ENCODE data around the gene ATP2B2.

ATP2B2 gene

DNA sequence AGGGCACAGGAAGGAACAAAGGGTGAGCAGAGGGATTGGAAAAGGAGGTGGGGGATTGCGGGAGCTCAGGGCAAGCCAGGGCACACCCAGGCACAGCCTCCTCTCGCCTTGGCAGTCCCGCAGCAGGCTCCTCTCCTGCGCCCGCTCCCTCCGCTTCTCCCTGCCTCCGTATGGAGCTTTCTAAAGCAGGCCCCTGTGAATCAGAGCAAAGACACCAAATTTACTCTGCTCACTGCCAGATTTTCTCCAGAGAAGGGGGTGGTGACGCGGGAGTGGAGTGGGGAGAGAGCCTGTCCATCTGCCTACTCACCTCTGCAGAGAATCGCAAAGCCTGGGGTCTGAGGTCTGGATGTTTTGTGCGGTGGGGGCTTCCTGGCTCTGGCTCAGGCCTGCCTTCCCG is 20.0 kb downstream of the ATP2B2 start:
- H3K9ac ChIP-seq (ENCODE audit: low read depth, low read length) = no peak overlapping the region
- H3K36me3 ChIP-seq (ENCODE audit: control insufficient read depth, insufficient read depth, low read length) = no peaks in the 10 kb centered on the region
- no peaks in the 10 kb centered on the region for H3K27me3 ChIP-seq (ENCODE audit: control insufficient read depth, insufficient read depth, low read length)
- no peaks in the 10 kb centered on the region for H3K9me3 ChIP-seq (ENCODE audit: control insufficient read depth, insufficient read depth, low read length)
- no peaks in the 10 kb centered on the region for H3K4me1 ChIP-seq (ENCODE audit: control insufficient read depth, insufficient read depth, low read length)
- no peak overlapping the region for H3K4me3 ChIP-seq (ENCODE audit: low read depth, low read length)

DNA sequence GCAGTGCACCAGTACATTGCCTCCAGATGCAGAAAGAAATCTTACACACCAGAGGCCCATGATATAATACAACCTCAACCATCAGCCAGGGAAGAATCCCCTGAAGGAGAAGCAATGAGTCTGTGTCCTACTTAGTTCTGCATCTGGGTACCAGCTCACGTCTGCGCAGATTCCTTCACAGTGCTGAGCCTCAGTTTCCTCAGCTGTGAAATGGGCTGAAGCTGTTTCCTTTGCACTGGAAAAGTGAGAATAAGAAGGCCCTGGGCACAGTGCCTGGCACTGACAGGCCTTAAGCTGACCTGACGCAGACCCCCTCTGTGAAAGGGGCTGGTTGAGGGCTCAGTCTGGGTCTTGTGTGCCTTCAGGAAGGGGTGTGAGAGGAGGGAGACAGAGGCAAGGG is 20.7 kb downstream of the ATP2B2 start:
- no peak overlapping the region for H3K9ac ChIP-seq (ENCODE audit: low read depth, low read length)
- no peaks in the 10 kb centered on the region for H3K4me1 ChIP-seq (ENCODE audit: control insufficient read depth, insufficient read depth, low read length)
- no peaks in the 10 kb centered on the region for H3K9me3 ChIP-seq (ENCODE audit: control insufficient read depth, insufficient read depth, low read length)
- no peak overlapping the region for H3K4me3 ChIP-seq (ENCODE audit: low read depth, low read length)
- no peaks in the 10 kb centered on the region for H3K36me3 ChIP-seq (ENCODE audit: control insufficient read depth, insufficient read depth, low read length)
- no peaks in the 10 kb centered on the region for H3K27me3 ChIP-seq (ENCODE audit: control insufficient read depth, insufficient read depth, low read length)

DNA sequence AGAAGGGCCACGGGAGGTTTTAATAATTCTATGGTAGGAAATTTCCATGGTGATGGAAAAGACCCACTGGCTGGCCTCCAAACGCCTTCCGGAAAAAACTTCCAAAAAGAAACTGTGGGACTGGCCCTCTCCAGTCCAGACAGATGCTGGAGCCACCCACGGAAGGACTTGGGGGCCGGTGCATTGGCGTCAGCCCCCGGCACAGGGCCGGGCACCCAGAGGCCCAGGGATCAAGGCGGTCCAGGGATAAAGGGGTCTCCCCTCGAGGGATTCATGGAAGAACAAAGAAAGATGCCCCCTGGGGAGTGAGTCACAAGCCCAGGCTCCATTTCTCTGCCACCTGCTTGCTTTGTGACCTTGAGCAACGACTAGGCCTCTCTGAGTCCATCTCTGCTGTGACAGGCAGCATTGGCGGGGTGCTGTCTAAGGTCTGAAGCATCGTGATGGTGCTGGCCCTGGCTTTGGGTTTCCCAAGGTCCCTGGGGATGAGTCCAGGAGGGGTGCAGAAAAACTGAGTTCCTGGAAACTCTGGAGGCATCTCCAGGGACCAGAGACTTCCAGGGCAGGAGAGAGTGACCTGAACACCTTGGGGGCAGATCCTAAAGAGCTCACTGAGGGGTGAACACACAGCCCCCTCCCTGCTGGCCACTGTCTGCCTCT is 21.6 kb downstream of the ATP2B2 start:
- Histone ChIP-seq H3K9me3 (ENCODE audit: control insufficient read depth, insufficient read depth, low read length) (no peaks in the 10 kb centered on the region), H3K27me3 (ENCODE audit: control insufficient read depth, insufficient read depth, low read length) (no peaks in the 10 kb centered on the region), H3K36me3 (ENCODE audit: control insufficient read depth, insufficient read depth, low read length) (no peaks in the 10 kb centered on the region), H3K9ac (ENCODE audit: low read depth, low read length) (no peak overlapping the region), H3K4me3 (ENCODE audit: low read depth, low read length) (no peak overlapping the region), H3K4me1 (ENCODE audit: control insufficient read depth, insufficient read depth, low read length) (no peaks in the 10 kb centered on the region)

DNA sequence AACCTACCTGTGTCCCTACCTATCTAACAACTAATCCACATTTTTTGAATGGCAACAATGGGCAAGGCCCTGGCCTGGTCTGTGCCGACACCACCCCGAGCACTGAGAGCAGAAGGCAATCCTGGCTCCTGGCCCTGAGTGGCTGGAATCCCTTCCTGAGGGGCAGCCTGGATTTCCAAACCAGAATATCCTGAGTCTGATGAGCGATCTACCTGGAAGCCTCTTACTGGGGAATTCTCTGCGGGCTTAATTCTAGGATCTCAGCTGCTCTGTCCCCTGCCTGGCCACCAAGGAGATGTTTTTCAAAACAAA is 22.1 kb downstream of the ATP2B2 start:
- no peaks in the 10 kb centered on the region for H3K36me3 ChIP-seq (ENCODE audit: control insufficient read depth, insufficient read depth, low read length)
- no peaks in the 10 kb centered on the region for H3K27me3 ChIP-seq (ENCODE audit: control insufficient read depth, insufficient read depth, low read length)
- H3K4me3 ChIP-seq (ENCODE audit: low read depth, low read length) = no peak overlapping the region
- no peak overlapping the region for H3K9ac ChIP-seq (ENCODE audit: low read depth, low read length)
- no peaks in the 10 kb centered on the region for H3K9me3 ChIP-seq (ENCODE audit: control insufficient read depth, insufficient read depth, low read length)
- no peaks in the 10 kb centered on the region for H3K4me1 ChIP-seq (ENCODE audit: control insufficient read depth, insufficient read depth, low read length)

DNA sequence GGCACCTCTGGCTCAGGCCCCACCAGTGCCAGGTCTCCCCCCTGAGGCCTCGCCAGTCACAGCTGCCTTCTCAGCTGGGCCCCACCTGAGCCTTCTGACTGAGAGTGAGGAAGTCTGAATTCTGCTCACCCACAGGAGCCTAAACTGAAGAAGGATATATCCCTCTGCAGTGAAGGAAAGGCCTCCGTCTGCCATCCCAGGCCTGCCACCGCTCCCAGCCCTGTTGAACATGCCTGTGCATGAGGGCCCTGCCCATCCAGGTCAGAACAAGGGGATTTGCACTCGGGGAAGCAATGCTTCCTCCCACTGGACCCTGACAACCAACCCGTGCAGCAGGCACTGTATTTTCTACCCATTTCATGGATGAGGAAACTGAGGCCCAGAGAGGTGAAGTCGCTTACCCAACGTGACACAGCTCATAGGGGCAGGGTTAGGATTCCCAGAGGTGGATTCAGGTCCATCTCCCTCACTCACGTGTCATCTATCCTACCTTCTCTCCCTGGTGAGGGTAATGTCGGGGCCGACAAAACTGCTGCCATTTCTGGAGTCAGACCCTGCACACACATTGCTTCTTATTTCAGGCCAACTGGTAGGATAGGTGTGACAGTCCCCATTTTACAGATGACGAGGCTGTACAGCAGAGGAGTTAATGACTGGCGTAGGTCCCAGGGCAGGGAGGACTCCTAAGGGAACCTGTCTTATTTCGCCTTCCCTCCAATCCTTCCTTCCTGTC is 22.6 kb downstream of the ATP2B2 start:
- Histone ChIP-seq H3K9ac (ENCODE audit: low read depth, low read length) (no peak overlapping the region), H3K4me3 (ENCODE audit: low read depth, low read length) (no peak overlapping the region), H3K27me3 (ENCODE audit: control insufficient read depth, insufficient read depth, low read length) (no peaks in the 10 kb centered on the region), H3K4me1 (ENCODE audit: control insufficient read depth, insufficient read depth, low read length) (no peaks in the 10 kb centered on the region), H3K9me3 (ENCODE audit: control insufficient read depth, insufficient read depth, low read length) (no peaks in the 10 kb centered on the region), H3K36me3 (ENCODE audit: control insufficient read depth, insufficient read depth, low read length) (no peaks in the 10 kb centered on the region)

DNA sequence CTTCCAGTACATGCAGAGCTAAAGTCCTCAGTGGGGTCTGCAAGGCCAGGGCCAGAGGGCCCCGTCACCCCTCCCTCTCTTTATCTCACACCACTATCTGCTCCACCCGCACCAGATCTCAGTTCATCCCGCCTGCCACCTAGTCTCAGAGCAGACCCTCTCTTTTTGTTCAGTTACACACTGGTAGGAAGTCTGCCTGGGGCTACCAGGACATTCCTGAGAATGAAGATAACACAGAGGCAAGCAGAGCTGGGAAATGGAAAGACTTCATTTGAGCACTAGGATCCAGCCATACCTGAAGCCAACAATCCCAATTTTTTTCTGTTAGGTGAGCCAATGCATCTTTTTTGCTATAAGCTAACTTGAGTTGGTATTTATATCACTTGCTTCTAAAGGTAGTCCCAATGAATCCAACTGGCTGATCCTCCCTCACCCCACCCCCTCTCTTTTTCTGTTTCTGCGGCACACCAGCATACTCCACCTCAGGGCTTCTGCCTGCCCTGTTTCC is 24.5 kb downstream of the ATP2B2 start:
- Histone ChIP-seq H3K4me1 (ENCODE audit: control insufficient read depth, insufficient read depth, low read length) (no peaks in the 10 kb centered on the region), H3K9me3 (ENCODE audit: control insufficient read depth, insufficient read depth, low read length) (no peaks in the 10 kb centered on the region), H3K27me3 (ENCODE audit: control insufficient read depth, insufficient read depth, low read length) (no peaks in the 10 kb centered on the region), H3K4me3 (ENCODE audit: low read depth, low read length) (no peak overlapping the region), H3K9ac (ENCODE audit: low read depth, low read length) (no peak overlapping the region), H3K36me3 (ENCODE audit: control insufficient read depth, insufficient read depth, low read length) (no peaks in the 10 kb centered on the region)

DNA sequence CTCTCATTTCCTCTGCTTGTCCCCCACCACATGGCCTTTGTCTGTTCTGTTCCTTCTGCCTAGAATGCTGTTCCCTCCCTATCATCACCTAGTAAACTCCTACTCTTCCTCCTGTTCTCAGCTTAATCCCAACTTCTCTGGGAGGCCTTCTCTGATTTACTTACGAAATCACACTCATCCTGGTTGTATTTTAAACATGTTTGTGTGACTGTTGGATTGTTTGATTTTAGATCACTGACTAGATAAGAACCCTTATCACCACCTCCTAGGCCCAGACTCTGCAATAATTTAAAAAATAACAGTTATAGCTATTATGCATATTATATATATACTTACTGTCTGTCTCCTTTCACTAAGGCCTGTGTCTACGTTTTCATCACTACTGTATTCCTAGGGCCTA is 26.1 kb downstream of the ATP2B2 start:
- Histone ChIP-seq H3K9ac (ENCODE audit: low read depth, low read length) (no peak overlapping the region), H3K36me3 (ENCODE audit: control insufficient read depth, insufficient read depth, low read length) (no peaks in the 10 kb centered on the region), H3K4me1 (ENCODE audit: control insufficient read depth, insufficient read depth, low read length) (no peaks in the 10 kb centered on the region), H3K9me3 (ENCODE audit: control insufficient read depth, insufficient read depth, low read length) (no peaks in the 10 kb centered on the region), H3K4me3 (ENCODE audit: low read depth, low read length) (no peak overlapping the region), H3K27me3 (ENCODE audit: control insufficient read depth, insufficient read depth, low read length) (no peaks in the 10 kb centered on the region)

DNA sequence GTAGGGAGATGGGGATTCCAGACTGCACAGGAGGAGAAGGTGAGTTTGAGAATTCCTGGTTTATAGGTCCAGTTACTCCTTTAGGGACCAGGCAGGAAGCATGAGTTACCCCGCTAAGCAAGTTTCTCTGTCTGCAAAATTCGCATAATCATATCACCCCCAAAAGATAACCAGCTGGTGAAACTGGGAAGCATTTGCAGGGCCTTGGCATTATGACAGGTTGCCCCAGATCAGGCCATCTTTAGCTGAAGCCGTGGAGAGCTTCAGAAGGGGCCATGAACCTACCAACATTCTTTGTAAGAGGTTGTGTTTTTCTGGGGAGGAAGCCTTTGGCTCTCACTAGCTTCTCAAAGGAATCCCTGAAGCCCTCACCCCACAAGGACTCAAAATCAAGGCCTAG is 29.4 kb downstream of the ATP2B2 start:
- Histone ChIP-seq H3K4me1 (ENCODE audit: control insufficient read depth, insufficient read depth, low read length) (no peaks in the 10 kb centered on the region), H3K4me3 (ENCODE audit: low read depth, low read length) (no peak overlapping the region), H3K9ac (ENCODE audit: low read depth, low read length) (no peak overlapping the region), H3K36me3 (ENCODE audit: control insufficient read depth, insufficient read depth, low read length) (no peaks in the 10 kb centered on the region), H3K9me3 (ENCODE audit: control insufficient read depth, insufficient read depth, low read length) (no peaks in the 10 kb centered on the region), H3K27me3 (ENCODE audit: control insufficient read depth, insufficient read depth, low read length) (no peaks in the 10 kb centered on the region)

DNA sequence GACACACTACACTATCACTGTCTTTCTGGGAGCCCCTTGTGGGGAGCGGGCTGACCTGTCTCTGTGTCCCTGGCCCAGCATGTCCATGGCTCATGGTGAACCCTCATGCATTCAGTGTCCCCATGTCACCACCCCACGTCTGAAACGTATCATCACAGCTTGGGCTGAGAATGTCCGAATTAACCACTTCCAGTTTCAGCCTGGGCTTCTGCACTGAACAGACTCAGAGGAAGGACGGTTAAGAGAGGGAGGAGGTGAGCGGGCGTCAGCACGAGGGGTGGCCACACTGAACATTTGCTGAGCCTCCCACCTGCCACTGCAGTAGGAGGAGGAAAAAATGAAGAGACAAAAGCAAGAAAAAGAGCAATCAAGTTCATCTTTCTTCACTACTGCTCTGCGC is 30.5 kb downstream of the ATP2B2 start:
- H3K4me3 ChIP-seq (ENCODE audit: low read depth, low read length) = no peak overlapping the region
- no peaks in the 10 kb centered on the region for H3K27me3 ChIP-seq (ENCODE audit: control insufficient read depth, insufficient read depth, low read length)
- no peaks in the 10 kb centered on the region for H3K9me3 ChIP-seq (ENCODE audit: control insufficient read depth, insufficient read depth, low read length)
- H3K4me1 ChIP-seq (ENCODE audit: control insufficient read depth, insufficient read depth, low read length) = no peaks in the 10 kb centered on the region
- no peak overlapping the region for H3K9ac ChIP-seq (ENCODE audit: low read depth, low read length)
- no peaks in the 10 kb centered on the region for H3K36me3 ChIP-seq (ENCODE audit: control insufficient read depth, insufficient read depth, low read length)

DNA sequence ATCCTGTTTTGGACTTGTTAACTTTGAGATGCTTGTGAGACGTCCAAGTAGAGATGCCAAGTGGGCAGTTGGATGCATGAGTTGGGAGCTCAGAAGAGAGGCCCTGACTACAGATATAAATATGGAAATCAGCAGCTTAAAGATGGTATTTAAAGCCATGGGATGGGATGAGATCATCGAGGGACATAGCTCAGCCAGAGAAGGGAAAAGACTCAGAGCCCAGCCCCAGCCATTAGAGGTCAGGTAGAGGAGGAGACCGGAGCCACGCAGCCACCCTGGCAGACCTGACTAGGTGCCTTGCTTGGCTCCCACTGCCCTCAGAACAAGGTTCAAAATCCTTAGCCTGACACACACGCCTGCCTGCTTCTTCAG is 31.1 kb downstream of the ATP2B2 start:
- no peaks in the 10 kb centered on the region for H3K9me3 ChIP-seq (ENCODE audit: control insufficient read depth, insufficient read depth, low read length)
- no peak overlapping the region for H3K9ac ChIP-seq (ENCODE audit: low read depth, low read length)
- H3K4me3 ChIP-seq (ENCODE audit: low read depth, low read length) = no peak overlapping the region
- H3K4me1 ChIP-seq (ENCODE audit: control insufficient read depth, insufficient read depth, low read length) = no peaks in the 10 kb centered on the region
- no peaks in the 10 kb centered on the region for H3K27me3 ChIP-seq (ENCODE audit: control insufficient read depth, insufficient read depth, low read length)
- H3K36me3 ChIP-seq (ENCODE audit: control insufficient read depth, insufficient read depth, low read length) = no peaks in the 10 kb centered on the region

DNA sequence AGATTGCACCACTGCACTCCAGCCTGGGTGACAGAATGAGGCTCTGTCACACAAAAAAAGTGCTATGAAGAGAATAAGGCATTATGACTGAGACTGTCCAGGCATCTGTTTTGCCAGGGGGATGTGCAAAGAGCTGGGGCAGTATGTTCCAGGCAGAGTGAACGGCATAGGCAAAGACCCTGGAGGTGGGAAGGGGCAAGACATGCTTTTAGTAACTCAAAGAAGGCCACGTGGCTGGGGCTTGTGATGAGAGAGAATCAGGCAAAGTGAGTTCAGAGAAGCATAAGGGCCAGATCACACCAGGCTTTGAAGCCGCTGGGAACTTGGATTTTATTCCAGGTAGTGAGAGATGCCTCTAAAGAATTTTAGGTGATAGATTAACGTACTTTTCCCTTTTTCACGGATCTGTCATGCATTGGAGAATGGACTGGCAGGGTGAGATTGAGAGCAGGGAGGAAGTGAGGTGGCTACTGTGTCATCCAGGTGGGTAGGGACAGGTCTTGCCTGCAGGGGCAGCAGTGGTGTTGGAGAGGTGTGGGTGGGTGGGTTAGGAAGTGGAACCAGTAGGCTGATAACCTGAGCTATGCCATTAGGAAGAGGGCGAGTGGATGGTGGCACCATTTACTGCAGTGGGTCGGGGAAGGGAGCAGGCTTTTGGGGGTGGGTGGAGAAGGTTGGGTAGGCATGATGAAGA is 31.7 kb downstream of the ATP2B2 start:
- no peak overlapping the region for H3K4me3 ChIP-seq (ENCODE audit: low read depth, low read length)
- H3K9ac ChIP-seq (ENCODE audit: low read depth, low read length) = no peak overlapping the region
- no peaks in the 10 kb centered on the region for H3K36me3 ChIP-seq (ENCODE audit: control insufficient read depth, insufficient read depth, low read length)
- no peaks in the 10 kb centered on the region for H3K9me3 ChIP-seq (ENCODE audit: control insufficient read depth, insufficient read depth, low read length)
- no peaks in the 10 kb centered on the region for H3K27me3 ChIP-seq (ENCODE audit: control insufficient read depth, insufficient read depth, low read length)
- no peaks in the 10 kb centered on the region for H3K4me1 ChIP-seq (ENCODE audit: control insufficient read depth, insufficient read depth, low read length)

DNA sequence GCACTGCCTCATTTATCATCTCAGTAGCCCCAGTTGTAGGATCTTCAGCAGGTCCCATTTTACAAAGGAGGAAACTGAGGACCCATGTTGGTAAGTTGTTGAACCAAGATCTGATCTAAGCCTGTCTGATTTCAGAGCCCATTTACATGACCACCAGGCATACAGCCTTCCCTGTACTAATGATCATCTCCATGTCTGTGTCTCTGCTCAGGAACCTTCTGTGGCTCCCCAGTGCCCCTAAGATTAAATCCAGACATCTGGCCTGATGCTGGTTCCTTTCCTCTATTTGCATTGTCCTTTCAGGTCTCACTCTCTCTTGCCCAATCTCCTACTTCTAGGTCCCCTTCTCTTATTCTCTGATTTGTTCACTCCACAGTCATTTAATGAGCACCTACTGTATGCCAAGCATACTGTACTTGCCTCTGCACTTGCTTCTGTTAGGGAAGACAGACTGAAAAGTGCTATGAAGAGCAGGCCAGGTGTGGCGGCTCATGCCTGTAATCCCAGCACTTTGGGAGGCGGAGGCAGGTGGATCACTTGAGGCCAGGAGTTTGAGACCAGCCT is 32.4 kb downstream of the ATP2B2 start:
- no peaks in the 10 kb centered on the region for H3K27me3 ChIP-seq (ENCODE audit: control insufficient read depth, insufficient read depth, low read length)
- H3K4me3 ChIP-seq (ENCODE audit: low read depth, low read length) = no peak overlapping the region
- no peaks in the 10 kb centered on the region for H3K4me1 ChIP-seq (ENCODE audit: control insufficient read depth, insufficient read depth, low read length)
- no peak overlapping the region for H3K9ac ChIP-seq (ENCODE audit: low read depth, low read length)
- H3K9me3 ChIP-seq (ENCODE audit: control insufficient read depth, insufficient read depth, low read length) = no peaks in the 10 kb centered on the region
- H3K36me3 ChIP-seq (ENCODE audit: control insufficient read depth, insufficient read depth, low read length) = no peaks in the 10 kb centered on the region
